Loucy (cell line): ENCODE results near the gene RFX6.

ENCODE experiments used
- H2AFZ ChIP-seq: fragments of 200-600 bp; sonication (generic); 2 replicates; pipeline ENCODE4 v1.6.0; 2016; ENCODE audit warnings: antibody characterized with exemption, mild to moderate bottlenecking, low read length, moderate library complexity
- H3F3A ChIP-seq: fragments of 200-600 bp; 2 replicates; pipeline ENCODE4 v1.6.0; 2016; ENCODE audit warnings: antibody characterized with exemption, low read depth, mild to moderate bottlenecking
- H3K27me3 ChIP-seq: fragments of 200-600 bp; sonication (generic); 2 replicates; pipeline ENCODE4 v1.6.1; 2014; ENCODE audit warnings: low read length, mild to moderate bottlenecking; ENCODE audit not compliant: insufficient read depth, poor library complexity, severe bottlenecking
- H3K36me3 ChIP-seq: fragments of 200-600 bp; sonication (generic); 2 replicates; pipeline ENCODE4 v1.6.1; 2016; ENCODE audit warnings: low read length; ENCODE audit not compliant: insufficient read depth
- H3K4me1 ChIP-seq: fragments of 200-600 bp; sonication (generic); 2 replicates; pipeline ENCODE4 v1.5.1; 2014; ENCODE audit warnings: low read length, mild to moderate bottlenecking; ENCODE audit not compliant: insufficient read depth, poor library complexity, severe bottlenecking
- H3K4me2 ChIP-seq: fragments of 200-600 bp; sonication (generic); 2 replicates; pipeline ENCODE4 v1.6.0; 2014; ENCODE audit warnings: antibody characterized with exemption, low read length, low read depth, mild to moderate bottlenecking; ENCODE audit not compliant: poor library complexity, severe bottlenecking
- H3K4me3 ChIP-seq: fragments of 200-600 bp; sonication (generic); 2 replicates; pipeline ENCODE4 v1.5.1; 2014; ENCODE audit warnings: low read length, mild to moderate bottlenecking, mixed read lengths; ENCODE audit not compliant: poor library complexity, severe bottlenecking
- H3K79me2 ChIP-seq: fragments of 200-600 bp; sonication (generic); 2 replicates; pipeline ENCODE4 v1.6.1; 2014; ENCODE audit warnings: low read length; ENCODE audit not compliant: insufficient read depth
- H3K9ac ChIP-seq: fragments of 200-600 bp; sonication (generic); 2 replicates; pipeline ENCODE4 v1.6.0; 2014; ENCODE audit warnings: mild to moderate bottlenecking, low read depth, low read length, moderate library complexity; ENCODE audit not compliant: poor library complexity, severe bottlenecking
- H3K9me2 ChIP-seq: fragments of 200-600 bp; sonication (generic); replicated peaks from 2 replicates; pipeline ENCODE4 v1.6.1; 2016; ENCODE audit warnings: low read depth, low read length, mixed read lengths
- H3K9me3 ChIP-seq: fragments of 200-600 bp; sonication (generic); 2 replicates; pipeline ENCODE4 v1.6.1; 2014; ENCODE audit warnings: mild to moderate bottlenecking, antibody characterized with exemption, low read length, low read depth; ENCODE audit not compliant: insufficient read depth
- H4K20me1 ChIP-seq: fragments of 200-600 bp; sonication (generic); 2 replicates; pipeline ENCODE4 v1.6.0; 2014; ENCODE audit warnings: antibody characterized with exemption, low read length, mild to moderate bottlenecking; ENCODE audit not compliant: insufficient read depth, poor library complexity, severe bottlenecking
- EZH2phosphoT487 ChIP-seq: fragments of 200-600 bp; IDR thresholded peaks from 2 replicates; pipeline ENCODE4 v1.6.1; 2018; ENCODE audit warnings: antibody characterized with exemption, mild to moderate bottlenecking, moderate library complexity, borderline replicate concordance
- TF ChIP-seq, protein P1 (sequence below): fragments of 200-600 bp; sonication (generic); conservative IDR thresholded peaks from 2 replicates; pipeline ENCODE4 v1.5.1; 2014; ENCODE audit warnings: mild to moderate bottlenecking, antibody characterized with exemption, low read length

The RFX6 gene

GRCh38 chr6:116925088-116925794, 48.2 kb downstream of the RFX6 start:
- no peak overlapping the region for H2AFZ ChIP-seq
- TF ChIP-seq EZH2phosphoT487, result no peak
- TF ChIP-seq, protein P1, sequence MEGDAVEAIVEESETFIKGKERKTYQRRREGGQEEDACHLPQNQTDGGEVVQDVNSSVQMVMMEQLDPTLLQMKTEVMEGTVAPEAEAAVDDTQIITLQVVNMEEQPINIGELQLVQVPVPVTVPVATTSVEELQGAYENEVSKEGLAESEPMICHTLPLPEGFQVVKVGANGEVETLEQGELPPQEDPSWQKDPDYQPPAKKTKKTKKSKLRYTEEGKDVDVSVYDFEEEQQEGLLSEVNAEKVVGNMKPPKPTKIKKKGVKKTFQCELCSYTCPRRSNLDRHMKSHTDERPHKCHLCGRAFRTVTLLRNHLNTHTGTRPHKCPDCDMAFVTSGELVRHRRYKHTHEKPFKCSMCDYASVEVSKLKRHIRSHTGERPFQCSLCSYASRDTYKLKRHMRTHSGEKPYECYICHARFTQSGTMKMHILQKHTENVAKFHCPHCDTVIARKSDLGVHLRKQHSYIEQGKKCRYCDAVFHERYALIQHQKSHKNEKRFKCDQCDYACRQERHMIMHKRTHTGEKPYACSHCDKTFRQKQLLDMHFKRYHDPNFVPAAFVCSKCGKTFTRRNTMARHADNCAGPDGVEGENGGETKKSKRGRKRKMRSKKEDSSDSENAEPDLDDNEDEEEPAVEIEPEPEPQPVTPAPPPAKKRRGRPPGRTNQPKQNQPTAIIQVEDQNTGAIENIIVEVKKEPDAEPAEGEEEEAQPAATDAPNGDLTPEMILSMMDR, result no peak
- no peaks in the 10 kb centered on the region for H3K4me1 ChIP-seq
- no peaks in the 10 kb centered on the region for H3K36me3 ChIP-seq
- no peaks in the 10 kb centered on the region for H4K20me1 ChIP-seq
- H3F3A ChIP-seq, result no peaks in the 10 kb centered on the region
- no peaks in the 10 kb centered on the region for H3K9me2 ChIP-seq
- no peak overlapping the region for H3K4me3 ChIP-seq
- H3K9me3 ChIP-seq, result no peaks in the 10 kb centered on the region
- no peak overlapping the region for H3K4me2 ChIP-seq
- no peaks in the 10 kb centered on the region for H3K27me3 ChIP-seq
- H3K79me2 ChIP-seq, result no peaks in the 10 kb centered on the region
- no peak overlapping the region for H3K9ac ChIP-seq

DNA sequence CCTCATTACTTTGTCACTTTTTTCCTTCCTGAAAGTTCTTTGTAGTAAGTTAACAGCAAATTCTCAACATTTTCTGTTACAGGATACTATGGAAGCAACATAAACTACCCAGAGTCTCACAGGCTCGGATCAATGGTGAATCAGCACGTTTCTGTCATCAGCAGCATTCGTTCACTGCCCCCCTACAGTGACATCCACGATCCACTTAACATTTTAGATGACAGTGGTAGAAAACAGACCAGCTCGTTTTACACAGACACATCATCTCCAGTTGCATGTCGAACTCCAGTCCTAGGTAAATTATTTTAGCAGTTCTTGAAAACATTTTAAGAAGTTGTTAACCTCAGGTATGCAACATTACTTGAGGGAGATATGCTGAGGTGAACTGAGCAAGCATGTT, 51.6 kb downstream of the RFX6 start:
- no peaks in the 10 kb centered on the region for H3K9me2 ChIP-seq
- H3K9ac ChIP-seq, result no peak overlapping the region
- H3K4me2 ChIP-seq, result no peak overlapping the region
- no peaks in the 10 kb centered on the region for H3K9me3 ChIP-seq
- no peaks in the 10 kb centered on the region for H4K20me1 ChIP-seq
- TF ChIP-seq, protein P1, result no peak
- TF ChIP-seq EZH2phosphoT487, result no peak
- H3K27me3 ChIP-seq, result no peaks in the 10 kb centered on the region
- H3K4me3 ChIP-seq, result no peak overlapping the region
- no peaks in the 10 kb centered on the region for H3K4me1 ChIP-seq
- H3K79me2 ChIP-seq, result no peaks in the 10 kb centered on the region
- no peaks in the 10 kb centered on the region for H3K36me3 ChIP-seq
- no peaks in the 10 kb centered on the region for H3F3A ChIP-seq
- no peak overlapping the region for H2AFZ ChIP-seq

- no peak for TF ChIP-seq EZH2phosphoT487
- TF ChIP-seq, protein P1, result no peak
Measured at GRCh38 chr6:116929825-116930224, 52.8 kb downstream of the RFX6 start.

More at GRCh38 chr6:116929825-116930224, 52.8 kb downstream of the RFX6 start:
- Histone ChIP-seq H3F3A (no peaks in the 10 kb centered on the region), H3K9me3 (no peaks in the 10 kb centered on the region), H3K4me1 (no peaks in the 10 kb centered on the region), H3K27me3 (no peaks in the 10 kb centered on the region), H3K79me2 (no peaks in the 10 kb centered on the region), H3K4me3 (no peak overlapping the region), H3K4me2 (no peak overlapping the region), H3K36me3 (no peaks in the 10 kb centered on the region), H3K9me2 (no peaks in the 10 kb centered on the region), H2AFZ (no peak overlapping the region), H3K9ac (no peak overlapping the region), H4K20me1 (no peaks in the 10 kb centered on the region)
